ENCODE measurements around the gene NUP93.

- TF ChIP-seq CTCF (IDR thresholded peaks at IDR 0.05; ENCODE audit: insufficient read depth, low read length, poor library complexity, severe bottlenecking) (no peak), EZH2phosphoT487 (conservative IDR thresholded peaks at IDR 0.05; ENCODE audit: low read length) (no peak)
Observed at GRCh38 chr16:56864960-56865359, 135.0 kb downstream of the NUP93 start, which contains the start of gene SLC12A3.

All from SU-DHL-6 (cell line).